Body of pancreas (tissue), 4 donors: ENCODE measurements around the gene ADAD2. TPM values are rescaled to one million over a fixed set of nuclear protein-coding genes. Genes with fewer than 3 reads are reported as not detected.

Source experiments
- ATAC-seq: fragments of 150-250 bp; one replicate; pipeline ENCODE4 v1.9.1; 2016
- DNase-seq, 4 donors: peaks; one replicate each; pipeline ENCODE4 v3.0.0-alpha.2; 2019
- H3K27ac ChIP-seq, 4 donors: fragments of 200-600 bp; sonication (generic); 1 replicate in 3 of 4; 2 replicates in 1 of 4; pipeline versions ENCODE4 v1.5.1 to v1.6.1; 2016 to 2019; ENCODE audit warnings: mild to moderate bottlenecking in 1 of 4, mixed read lengths in 1 of 4, moderate library complexity in 1 of 4
- H3K27me3 ChIP-seq, 2 donors: fragments of 200-600 bp; sonication (generic); one replicate each; pipeline ENCODE4 v1.6.0; 2016; ENCODE audit warnings: mild to moderate bottlenecking in 1 of 2
- H3K36me3 ChIP-seq, 2 donors: fragments of 200-600 bp; sonication (generic); replicated peaks in 1 of 2; 2 replicates each; pipeline ENCODE4 v1.5.1; 2016; ENCODE audit warnings: low read depth in 2 of 2; ENCODE audit not compliant: insufficient read depth in 1 of 2
- H3K4me1 ChIP-seq: fragments of 200-600 bp; sonication (generic); one replicate; pipeline ENCODE4 v1.6.0; 2016
- H3K4me3 ChIP-seq, 2 donors: fragments of 200-600 bp; sonication (generic); 1 replicate in 1 of 2; 2 replicates in 1 of 2; pipeline ENCODE4 v1.5.1; 2016 to 2019
- H3K9me3 ChIP-seq, 3 donors: fragments of 200-600 bp; sonication (generic); 1 replicate in 2 of 3; 2 replicates in 1 of 3; pipeline ENCODE4 v1.5.1; 2016
- CTCF ChIP-seq, 7 experiments: fragments of 450-650 bp in 4 of 7; fragments of 200-600 bp in 3 of 7; sonication (generic) in 3 of 7; IDR thresholded peaks; one replicate each; pipeline ENCODE4 v1.5.1; 2016 to 2019; ENCODE audit warnings: antibody characterized with exemption in 7 of 7
- POLR2A ChIP-seq, 3 donors: fragments of 450-650 bp; IDR thresholded peaks; one replicate each; pipeline ENCODE4 v1.6.1; 2016; ENCODE audit warnings: antibody characterized with exemption in 3 of 3, mild to moderate bottlenecking in 2 of 3
- WGBS, 2 donors: methylation state at CpG; one replicate each; pipeline ENCODE4 v1.1.5; 2017; 5-methylcytosine and 5-hydroxymethylcytosine counted together
- intact Hi-C: fragments of 100-400 bp; cut with DNase I; formaldehyde crosslinking; loops from one replicate; pipeline ENCODE4 v1.15.1; 2023
- total RNA-seq, 2 donors: library from RNA; depleted of rRNA; stranded (reverse); fragments of >200 nt; gene quantifications; one replicate each; pipeline ENCODE4 v1.1.0, GENCODE V29; 2016

ADAD2 gene
- total RNA-seq, 2 donors from 2014 or later = 4.0 TPM; not detected in 1

- H3K27ac ChIP-seq = peak overlapping the region in 3 of 4 donors; percentile 11 to 49 (median 37)
- ATAC-seq (no peak), DNase-seq (no peak)
- H3K27me3 ChIP-seq = no peaks in the 10 kb centered on the region
- 71 to 76% methylated on average over 6 to 11 of the region's 11 CpGs for WGBS, 2 donors
- intact Hi-C loops = loop anchor here (5.0 to 10.0 kb wide), 2 partner anchors 37 to 99 kb away; partner anchors contain the start of genes DNAAF1 and HSDL1
- peaks cover 34% of the 10 kb centered on the region for H3K4me1 ChIP-seq
- TF ChIP-seq POLR2A (IDR thresholded peaks at IDR 0.05) (no peak), CTCF (IDR thresholded peaks at IDR 0.05) (no peak)
- H3K9me3 ChIP-seq = no peaks in the 10 kb centered on the region
- peaks cover 0 to 16% of the 10 kb centered on the region in 2 donors for H3K36me3 ChIP-seq
- no peak overlapping the region for H3K4me3 ChIP-seq
These were observed 6.9 kb upstream of the ADAD2 start for GRCh38 chr16:84183911-84184591.

GRCh38 chr16:84184775-84185174 lies 6.2 kb upstream of the ADAD2 start:
- no peaks in the 10 kb centered on the region for H3K9me3 ChIP-seq
- 53 to 56% methylated on average over 9 of the region's 10 CpGs for WGBS, 2 donors
- no peak overlapping the region for H3K4me3 ChIP-seq
- ATAC-seq (peak; percentile 20), DNase-seq (peak in 1 of 4 donors; percentile 30)
- H3K36me3 ChIP-seq = peaks cover 0 to 14% of the 10 kb centered on the region in 2 donors
- H3K4me1 ChIP-seq = peaks cover 34% of the 10 kb centered on the region
- no peak for TF ChIP-seq CTCF (IDR thresholded peaks at IDR 0.05)
- TF ChIP-seq POLR2A (IDR thresholded peaks at IDR 0.05) = no peak
- intact Hi-C loops = loop anchor here (5.0 to 10.0 kb wide), 2 partner anchors 37 to 100 kb away; partner anchors contain the start of genes DNAAF1 and HSDL1
- no peaks in the 10 kb centered on the region for H3K27me3 ChIP-seq
- peak overlapping the region in 3 of 4 donors; percentile 11 to 49 (median 37) for H3K27ac ChIP-seq

GRCh38 chr16:84186685-84187437 lies 4.1 kb upstream of the ADAD2 start, which contains the start of gene TAF1C:
Gene TAF1C, minus strand, starts transcription at chr16:84187057. Its CDS starts 2,069 bp downstream, at chr16:84184988.
- peak; percentile 97 for ATAC-seq
- peaks cover 34% of the 10 kb centered on the region for H3K4me1 ChIP-seq
- no peaks in the 10 kb centered on the region for H3K9me3 ChIP-seq
- H3K27me3 ChIP-seq = no peaks in the 10 kb centered on the region
- WGBS, 2 donors = 2 to 11% methylated on average over 9 to 55 of the region's 55 CpGs
- peaks cover 0 to under 1% of the 10 kb centered on the region in 2 donors for H3K36me3 ChIP-seq
- DNase-seq = peak; percentile 94 to 96 (median 94)
- intact Hi-C loops = loop anchor here (10.0 kb wide), 1 partner anchor 102 kb away; no protein-coding TSS in a partner anchor
- H3K4me3 ChIP-seq = peak within 1 kb of the TSS; percentile 26 to 51
- peak within 1 kb of the TSS; percentile 40 to 77 (median 56) for H3K27ac ChIP-seq
- peak in 2 of 3 donors; percentile 59 to 63 for TF ChIP-seq POLR2A (IDR thresholded peaks at IDR 0.05)
- peak; percentile 94 to 99 (median 97) for TF ChIP-seq CTCF (IDR thresholded peaks at IDR 0.05)

GRCh38 chr16:84191466-84191865 lies 509 bp downstream of the ADAD2 start:
- Histone ChIP-seq H3K27ac (no peak overlapping the region), H3K27me3 (no peaks in the 10 kb centered on the region), H3K4me1 (peaks cover 5% of the 10 kb centered on the region), H3K4me3 (no peak overlapping the region), H3K9me3 (no peaks in the 10 kb centered on the region), H3K36me3 (no peaks in the 10 kb centered on the region)
- ATAC-seq = no peak
- TF ChIP-seq CTCF (IDR thresholded peaks at IDR 0.05) = no peak
- TF ChIP-seq POLR2A (IDR thresholded peaks at IDR 0.05) = no peak
- WGBS, 2 donors = 67 to 81% methylated on average over 7 to 9 of the region's 16 CpGs
- DNase-seq = no peak
- intact Hi-C loops = loop anchor here (10.0 kb wide), 1 partner anchor 227 kb away; the partner anchor contains the start of gene NECAB2
